Loucy (cell line): ENCODE measurements around the gene FAM236D.
"Not testable (repeated sequence)": the region's sequence is repeated elsewhere in the genome, so short reads cannot be mapped to it uniquely, and the experiment has no call there.

Experiments used
- EZH2phosphoT487 ChIP-seq: fragments of 200-600 bp; IDR thresholded peaks from 2 replicates; pipeline ENCODE4 v1.6.1; 2018; ENCODE audit warnings: antibody characterized with exemption, mild to moderate bottlenecking, moderate library complexity, borderline replicate concordance
- TF ChIP-seq, protein P1 (sequence below): fragments of 200-600 bp; sonication (generic); conservative IDR thresholded peaks from 2 replicates; pipeline ENCODE4 v1.5.1; 2014; ENCODE audit warnings: mild to moderate bottlenecking, antibody characterized with exemption, low read length

DNA sequence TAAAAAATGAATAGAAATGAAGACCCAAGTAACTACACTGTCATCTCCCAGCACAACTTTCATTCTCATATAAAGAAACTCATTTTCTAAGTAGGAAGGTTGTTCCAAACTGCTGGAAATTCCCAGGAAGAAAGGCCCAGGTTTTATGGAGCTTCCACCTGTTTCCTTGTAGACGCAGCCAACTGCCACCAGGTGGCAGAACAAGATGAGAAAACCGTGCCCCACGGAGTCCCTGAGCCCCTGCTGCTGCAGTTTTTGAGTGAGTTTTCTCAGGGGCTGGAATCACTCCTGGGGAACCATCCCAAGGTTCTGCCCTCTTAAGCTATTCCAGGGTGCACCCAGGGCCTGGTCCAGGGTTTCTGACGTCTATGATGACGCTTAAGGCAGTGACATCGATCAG, 24.0 kb downstream of the FAM236D start:
- TF ChIP-seq, protein P1, sequence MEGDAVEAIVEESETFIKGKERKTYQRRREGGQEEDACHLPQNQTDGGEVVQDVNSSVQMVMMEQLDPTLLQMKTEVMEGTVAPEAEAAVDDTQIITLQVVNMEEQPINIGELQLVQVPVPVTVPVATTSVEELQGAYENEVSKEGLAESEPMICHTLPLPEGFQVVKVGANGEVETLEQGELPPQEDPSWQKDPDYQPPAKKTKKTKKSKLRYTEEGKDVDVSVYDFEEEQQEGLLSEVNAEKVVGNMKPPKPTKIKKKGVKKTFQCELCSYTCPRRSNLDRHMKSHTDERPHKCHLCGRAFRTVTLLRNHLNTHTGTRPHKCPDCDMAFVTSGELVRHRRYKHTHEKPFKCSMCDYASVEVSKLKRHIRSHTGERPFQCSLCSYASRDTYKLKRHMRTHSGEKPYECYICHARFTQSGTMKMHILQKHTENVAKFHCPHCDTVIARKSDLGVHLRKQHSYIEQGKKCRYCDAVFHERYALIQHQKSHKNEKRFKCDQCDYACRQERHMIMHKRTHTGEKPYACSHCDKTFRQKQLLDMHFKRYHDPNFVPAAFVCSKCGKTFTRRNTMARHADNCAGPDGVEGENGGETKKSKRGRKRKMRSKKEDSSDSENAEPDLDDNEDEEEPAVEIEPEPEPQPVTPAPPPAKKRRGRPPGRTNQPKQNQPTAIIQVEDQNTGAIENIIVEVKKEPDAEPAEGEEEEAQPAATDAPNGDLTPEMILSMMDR = not testable (repeated sequence)
- not testable (repeated sequence) for TF ChIP-seq EZH2phosphoT487
